ENCODE measurements around the gene APIP. TPM values are rescaled to one million over a fixed set of nuclear protein-coding genes. Genes with fewer than 3 reads are reported as not detected.
A peak's percentile ranks its signal among the peaks of the same experiment; 100 is the strongest.

APIP gene
- total RNA-seq, 1 experiment from 2014 or later: 42.6 TPM

GRCh38 chr11:34957606-34958005 is 41.4 kb upstream of the APIP start:
- BruUV-seq (replicated peaks): no TSS peak
- Histone ChIP-seq H3K9me3 (ENCODE audit: control insufficient read depth, insufficient read depth, low read depth, low read length) (no peaks in the 10 kb centered on the region), H3K27me3 (ENCODE audit: control insufficient read depth, insufficient read depth, low read length) (no peaks in the 10 kb centered on the region), H3K4me1 (ENCODE audit: control insufficient read depth, insufficient read depth, low read length) (peaks cover 6% of the 10 kb centered on the region), H3K36me3 (ENCODE audit: control insufficient read depth, insufficient read depth, low read length) (peaks cover 12% of the 10 kb centered on the region; the same call in 1 of the 2 replicates), H3K27ac (ENCODE audit: low read length) (no peak overlapping the region), H3K4me3 (ENCODE audit: low read depth in 2 of 2, low read length in 2 of 2) (no peak overlapping the region)
- CTCF ChIA-PET: no interaction called here
- POLR2A ChIA-PET: no interaction called here
- intact Hi-C loops (cut with micrococcal nuclease; ENCODE audit: unreplicated experiment) (no loop called here), in situ Hi-C loops (cut with HindIII; ENCODE audit: low pct_unique_long_range_greater_than_20kb, low sequenced_read_pairs) (no loop called here)
- DNase-seq (ENCODE audit: low read depth, low spot score): no peak
- no peak for ATAC-seq
- TF ChIP-seq SIN3A (IDR thresholded peaks at IDR 0.05; ENCODE audit: borderline replicate concordance, insufficient read depth, low read depth, low read length): no peak
- TF ChIP-seq CTCF (IDR thresholded peaks at IDR 0.05): no peak
- TF ChIP-seq TCF7L2 (IDR thresholded peaks at IDR 0.05; ENCODE audit: low read depth, low read length): no peak
- TF ChIP-seq POLR2AphosphoS5 (IDR thresholded peaks at IDR 0.05; ENCODE audit: low read depth, low read length): no peak
- TF ChIP-seq REST (IDR thresholded peaks at IDR 0.05; ENCODE audit: insufficient read depth in 1 of 2, low read depth in 2 of 2, low read length in 1 of 2): no peak

- POLR2A ChIA-PET: no interaction called here
- no peak for TF ChIP-seq SIN3A (IDR thresholded peaks at IDR 0.05; ENCODE audit: borderline replicate concordance, insufficient read depth, low read depth, low read length)
- no peak for TF ChIP-seq REST (IDR thresholded peaks at IDR 0.05; ENCODE audit: insufficient read depth in 1 of 2, low read depth in 2 of 2, low read length in 1 of 2)
- no peak for TF ChIP-seq CTCF (IDR thresholded peaks at IDR 0.05)
- no peak for TF ChIP-seq TCF7L2 (IDR thresholded peaks at IDR 0.05; ENCODE audit: low read depth, low read length)
- no peak for TF ChIP-seq POLR2AphosphoS5 (IDR thresholded peaks at IDR 0.05; ENCODE audit: low read depth, low read length)
- Histone ChIP-seq H3K27me3 (ENCODE audit: control insufficient read depth, insufficient read depth, low read length) (no peaks in the 10 kb centered on the region), H3K4me1 (ENCODE audit: control insufficient read depth, insufficient read depth, low read length) (peaks cover 6% of the 10 kb centered on the region), H3K4me3 (ENCODE audit: low read depth in 2 of 2, low read length in 2 of 2) (no peak overlapping the region), H3K27ac (ENCODE audit: low read length) (0 out of 2 replicates have a peak overlapping the region, but pooled peaks have one; percentile 17), H3K36me3 (ENCODE audit: control insufficient read depth, insufficient read depth, low read length) (peaks cover 12% of the 10 kb centered on the region; the same call in 1 of the 2 replicates), H3K9me3 (ENCODE audit: control insufficient read depth, insufficient read depth, low read depth, low read length) (no peaks in the 10 kb centered on the region)
- in situ Hi-C loops (cut with HindIII; ENCODE audit: low pct_unique_long_range_greater_than_20kb, low sequenced_read_pairs): no loop called here
- no peak for DNase-seq (ENCODE audit: low read depth, low spot score)
- ATAC-seq: no peak
- BruUV-seq (replicated peaks): no TSS peak
- CTCF ChIA-PET: no interaction called here
- intact Hi-C loops (cut with micrococcal nuclease; ENCODE audit: unreplicated experiment): no loop called here
Measured at GRCh38 chr11:34957206-34957605, 41.0 kb upstream of the APIP start.
